ENCODE results near the gene TMC3.

The TMC3 gene

DNA sequence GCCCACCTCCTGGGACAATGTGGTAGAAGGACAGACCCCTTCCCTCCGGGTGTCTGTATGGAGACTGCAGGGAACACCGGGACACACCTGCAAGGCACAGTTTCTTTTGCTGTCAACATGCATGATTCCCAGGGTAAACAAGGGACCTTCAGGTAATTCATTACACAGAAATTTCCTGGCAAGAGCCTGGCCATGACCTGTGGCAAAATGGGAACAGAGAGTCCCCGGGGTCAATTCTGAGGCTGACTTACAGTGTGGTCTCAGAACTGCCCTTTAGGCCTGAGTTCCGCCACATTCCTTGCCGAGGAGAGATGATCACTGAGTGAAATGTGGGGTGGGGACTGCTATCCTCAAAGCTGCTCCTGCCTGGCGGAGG lies 56.4 kb downstream of the TMC3 start:
- DNase-seq: no peak

DNA sequence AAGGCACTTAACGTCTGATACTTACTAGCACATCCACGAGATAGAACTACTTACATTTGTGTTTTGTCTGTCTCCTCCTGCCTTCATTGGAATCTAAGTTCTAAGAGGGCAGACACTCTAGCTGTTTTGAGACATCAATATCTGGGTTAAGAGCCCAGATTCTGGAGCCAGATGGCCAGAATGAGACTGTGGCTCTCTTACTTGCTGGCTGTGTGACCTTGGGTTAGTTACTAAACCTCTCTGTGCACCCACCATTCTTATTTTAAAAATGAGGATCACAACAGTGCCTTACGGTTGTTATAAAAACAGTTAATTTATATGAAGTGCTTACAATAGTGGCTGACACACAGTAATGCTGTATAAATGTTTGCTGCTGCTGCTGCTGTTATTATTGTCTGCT lies 57.7 kb downstream of the TMC3 start:
- no peak for DNase-seq

DNA sequence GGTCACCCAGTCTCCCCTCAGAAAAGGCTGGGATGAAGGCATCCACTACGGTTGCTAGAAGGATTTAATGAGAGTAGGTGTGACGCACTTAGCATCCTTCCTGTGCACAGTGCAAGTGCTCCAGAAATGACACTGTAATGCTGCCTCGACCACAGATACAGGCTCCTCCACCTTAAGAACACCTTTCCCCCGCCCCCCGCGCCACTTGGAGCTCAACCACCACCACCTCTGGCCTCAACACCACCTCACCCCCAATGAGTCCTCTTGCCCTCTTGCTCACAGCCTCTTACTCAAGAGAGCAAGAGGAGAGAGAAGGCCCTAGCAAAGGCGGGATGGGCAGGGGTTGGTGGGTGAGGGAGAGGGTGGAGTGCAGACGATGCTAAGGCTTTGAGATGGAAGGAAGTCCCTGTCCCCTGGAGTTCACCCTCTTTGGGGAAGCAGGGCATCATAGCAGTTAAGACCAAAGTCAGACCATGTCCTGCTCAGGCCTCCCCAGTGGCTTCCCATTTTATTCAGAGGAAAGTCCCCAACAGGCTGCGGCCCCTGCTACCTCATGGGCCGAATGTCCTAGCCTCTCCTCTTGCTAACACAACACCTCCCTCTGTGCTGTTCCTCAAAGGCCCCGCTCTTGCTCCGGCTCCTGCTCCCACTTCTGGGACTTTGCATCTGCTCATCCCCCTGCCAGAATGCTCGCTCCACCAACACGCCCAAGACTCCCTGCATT lies 58.4 kb downstream of the TMC3 start:
- DNase-seq: no peak

DNA sequence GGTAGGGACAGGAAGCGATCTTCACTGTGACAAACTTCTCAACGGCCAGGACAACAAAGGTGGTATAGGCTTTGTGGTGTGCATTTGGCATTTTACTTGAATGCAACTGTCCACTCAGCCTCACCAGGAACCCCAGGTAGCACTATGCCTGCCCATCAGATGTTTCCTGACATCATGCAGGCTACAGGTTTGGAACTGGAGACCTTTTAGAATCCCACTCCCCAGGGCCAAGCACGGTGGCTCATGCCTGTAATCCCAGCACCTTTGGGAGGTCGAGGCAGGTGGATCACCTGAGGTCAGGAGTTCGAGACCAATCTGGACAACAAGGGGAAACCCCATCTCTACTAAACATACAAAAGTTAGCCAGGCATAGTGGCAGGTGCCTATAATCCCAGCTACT lies 59.6 kb downstream of the TMC3 start:
- DNase-seq: no peak

DNA sequence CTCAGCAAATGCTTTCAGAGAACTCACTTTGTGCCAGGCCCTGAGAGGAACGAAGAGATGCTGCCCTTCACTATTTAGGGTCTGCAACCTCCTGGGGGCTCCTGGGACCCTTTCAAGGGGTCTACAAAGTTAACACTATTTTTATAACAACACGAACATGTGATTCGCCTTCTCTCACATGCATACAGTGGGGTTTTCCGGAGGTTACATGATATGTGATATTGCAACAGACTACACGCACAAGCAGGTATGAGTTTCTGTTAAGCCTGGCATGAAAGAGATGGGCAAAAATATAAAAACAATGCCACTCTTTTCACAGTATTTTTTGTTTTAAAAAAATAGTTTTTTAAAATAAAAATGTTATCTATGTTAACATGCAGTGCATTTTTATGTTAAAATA lies 60.3 kb downstream of the TMC3 start:
- no peak for DNase-seq

DNA sequence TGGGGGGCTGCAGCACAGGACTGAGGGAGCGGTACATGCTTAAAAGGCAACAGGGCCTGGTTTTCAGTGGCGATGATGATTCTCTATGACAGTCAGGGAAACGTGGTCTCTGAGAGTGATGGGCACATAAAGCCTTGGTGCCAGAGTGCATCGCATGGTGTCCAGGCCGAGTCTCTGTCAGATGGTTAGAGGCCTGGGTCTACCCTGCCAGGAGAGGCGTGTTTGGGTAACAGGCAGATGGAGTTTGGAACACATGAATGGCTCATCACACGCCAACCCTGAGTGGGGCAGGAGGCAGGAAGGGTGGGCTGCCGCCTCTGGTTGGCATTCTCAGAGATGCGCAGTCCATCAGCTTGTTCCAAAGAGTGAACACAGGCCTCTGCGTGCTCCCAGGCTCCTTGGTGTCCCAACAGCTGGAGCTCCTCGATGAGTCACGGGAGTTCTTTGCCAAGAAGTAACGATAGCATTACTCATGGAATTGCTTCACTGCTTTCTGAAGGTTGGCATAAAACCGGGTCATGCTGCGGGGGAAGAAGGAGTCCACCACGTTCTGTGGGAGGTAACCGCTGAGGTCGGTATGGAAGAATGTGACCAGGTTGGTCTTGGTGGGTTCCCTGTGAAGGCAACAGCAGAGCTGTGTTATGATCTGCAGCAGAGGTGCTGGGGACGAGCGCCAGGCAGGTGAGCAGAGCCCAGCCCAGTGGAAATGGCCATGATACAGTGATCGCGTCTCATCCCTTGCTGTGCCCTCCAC lies 61.0 kb downstream of the TMC3 start:
- no peak for DNase-seq

DNA sequence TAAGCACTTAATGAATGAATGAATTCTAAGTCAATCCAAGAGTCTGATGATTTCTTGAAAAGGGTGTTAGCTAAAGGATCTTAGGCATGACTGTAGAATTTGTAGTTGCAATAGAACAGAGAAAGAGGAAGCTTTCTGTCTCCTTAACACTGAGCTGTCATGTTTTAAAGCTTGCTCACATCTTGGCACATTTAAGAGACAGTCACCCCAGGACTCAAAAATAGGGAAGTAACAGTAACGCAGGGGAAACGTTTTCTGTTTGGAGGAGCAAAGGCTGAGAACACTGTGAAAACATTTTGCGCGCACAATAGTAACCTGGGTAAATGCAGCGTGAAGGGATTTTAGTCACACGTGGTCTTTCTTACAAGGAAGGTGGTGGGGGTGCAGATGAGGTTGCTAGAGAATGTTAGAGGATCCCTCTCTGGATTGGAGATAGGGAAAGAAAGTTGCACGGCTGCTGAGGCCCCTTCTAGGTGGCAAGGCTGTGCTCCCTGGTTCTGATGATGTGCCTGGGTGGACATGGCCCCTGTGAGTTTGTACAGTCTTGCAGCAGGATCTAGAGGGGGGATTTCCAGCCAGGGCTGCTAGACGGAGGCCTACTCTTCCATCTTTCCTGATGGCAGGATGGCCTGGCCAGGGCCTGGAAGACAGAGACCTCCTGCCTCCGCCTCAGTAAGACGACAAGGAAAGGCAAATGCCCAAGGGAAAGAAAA lies 62.1 kb downstream of the TMC3 start:
- DNase-seq: peak; percentile 18

DNA sequence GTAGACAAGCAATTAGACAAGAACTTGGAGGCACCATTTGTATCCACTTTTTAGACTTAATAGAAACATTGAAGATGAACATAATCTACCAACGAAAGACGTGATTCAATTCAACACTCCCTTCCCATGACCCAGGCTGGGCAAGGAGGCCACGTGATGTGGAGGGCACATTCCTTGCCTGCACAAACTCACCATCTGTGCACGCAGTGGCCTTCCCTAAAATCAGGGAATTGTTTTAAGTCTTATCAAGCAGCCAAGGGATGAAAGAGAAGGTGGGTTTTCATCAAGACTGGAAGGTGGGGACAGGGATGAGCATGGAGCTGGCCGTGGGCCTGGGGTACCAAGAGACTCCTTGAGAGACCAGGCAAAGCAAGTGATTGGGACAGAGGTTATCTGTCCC lies 63.5 kb downstream of the TMC3 start:
- no peak for DNase-seq

DNA sequence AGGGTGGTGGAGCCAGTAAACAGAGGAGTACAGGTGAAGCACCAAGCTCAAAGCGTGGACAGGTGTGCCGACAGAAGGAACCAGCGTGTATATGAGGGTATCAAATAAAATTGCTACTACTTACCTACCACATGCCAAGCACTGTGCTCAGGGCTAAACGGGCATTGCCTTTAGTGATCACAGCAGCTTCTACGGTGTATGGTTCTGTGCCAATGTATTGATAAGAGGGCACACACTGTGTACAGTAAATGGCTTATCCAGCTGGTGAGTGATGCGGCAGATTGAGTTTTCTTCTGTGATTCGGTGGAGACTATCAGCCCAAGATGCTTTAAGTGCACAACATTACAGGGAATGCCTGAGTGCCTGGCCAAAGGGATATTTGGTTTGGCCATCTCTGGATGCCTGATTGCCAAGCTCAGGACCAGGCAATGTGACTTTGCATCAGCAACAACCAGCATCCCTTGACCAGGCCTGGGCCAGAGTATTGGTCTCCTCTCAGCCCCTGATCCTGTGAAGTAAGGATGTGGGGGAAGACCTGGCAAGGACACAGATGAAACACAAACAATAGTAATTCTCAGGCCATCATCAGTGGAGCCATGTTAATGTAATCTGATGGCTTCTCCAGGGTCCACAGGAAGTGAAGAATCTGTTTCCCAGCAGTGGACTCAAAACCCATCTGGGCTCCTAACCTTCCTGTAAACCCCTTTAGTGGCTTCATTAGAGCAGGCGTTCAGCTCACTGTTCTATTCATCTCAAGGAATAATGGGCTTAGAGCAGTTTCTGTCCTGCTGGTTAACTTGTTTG lies 64.2 kb downstream of the TMC3 start:
- DNase-seq: no peak

DNA sequence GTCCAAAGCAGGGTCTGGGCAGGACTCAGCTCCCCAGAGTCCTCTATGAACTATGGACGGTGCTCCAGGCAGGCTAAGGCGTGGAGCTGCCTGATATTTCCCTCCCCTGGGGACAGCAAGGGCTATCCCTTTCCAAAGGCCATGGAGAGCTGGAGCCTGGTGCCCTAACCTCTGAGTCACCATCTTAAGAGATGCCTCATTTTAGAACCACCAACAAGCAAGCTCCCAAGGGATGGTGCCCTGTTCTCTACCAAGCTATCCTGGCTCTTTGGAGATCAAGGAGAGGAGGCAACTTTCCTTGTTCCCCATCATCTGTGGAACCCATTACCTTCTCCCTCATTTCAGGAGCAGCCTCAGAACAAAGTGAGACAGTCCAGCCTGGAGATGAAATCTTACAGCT lies 65.8 kb downstream of the TMC3 start:
- no peak for DNase-seq

DNA sequence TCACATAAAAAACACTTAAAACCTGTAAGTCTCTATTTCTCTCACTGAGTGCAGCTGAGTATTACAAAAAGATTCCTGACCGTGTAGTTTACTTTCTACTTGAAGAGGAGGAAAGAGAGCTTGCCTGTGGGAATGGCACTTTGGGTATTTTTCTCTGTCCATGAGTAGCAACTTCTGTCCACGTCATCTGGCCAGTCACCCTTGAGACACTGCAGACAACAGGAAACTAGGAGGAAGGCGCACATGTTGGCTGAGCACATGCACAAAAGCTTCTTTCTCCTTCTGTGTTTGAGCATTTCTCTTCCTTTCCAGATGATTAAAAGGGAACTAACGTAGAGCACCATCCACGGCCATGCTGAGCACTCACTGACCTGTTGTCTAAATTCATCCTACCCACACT lies 69.8 kb downstream of the TMC3 start:
- DNase-seq: peak; percentile 27

DNA sequence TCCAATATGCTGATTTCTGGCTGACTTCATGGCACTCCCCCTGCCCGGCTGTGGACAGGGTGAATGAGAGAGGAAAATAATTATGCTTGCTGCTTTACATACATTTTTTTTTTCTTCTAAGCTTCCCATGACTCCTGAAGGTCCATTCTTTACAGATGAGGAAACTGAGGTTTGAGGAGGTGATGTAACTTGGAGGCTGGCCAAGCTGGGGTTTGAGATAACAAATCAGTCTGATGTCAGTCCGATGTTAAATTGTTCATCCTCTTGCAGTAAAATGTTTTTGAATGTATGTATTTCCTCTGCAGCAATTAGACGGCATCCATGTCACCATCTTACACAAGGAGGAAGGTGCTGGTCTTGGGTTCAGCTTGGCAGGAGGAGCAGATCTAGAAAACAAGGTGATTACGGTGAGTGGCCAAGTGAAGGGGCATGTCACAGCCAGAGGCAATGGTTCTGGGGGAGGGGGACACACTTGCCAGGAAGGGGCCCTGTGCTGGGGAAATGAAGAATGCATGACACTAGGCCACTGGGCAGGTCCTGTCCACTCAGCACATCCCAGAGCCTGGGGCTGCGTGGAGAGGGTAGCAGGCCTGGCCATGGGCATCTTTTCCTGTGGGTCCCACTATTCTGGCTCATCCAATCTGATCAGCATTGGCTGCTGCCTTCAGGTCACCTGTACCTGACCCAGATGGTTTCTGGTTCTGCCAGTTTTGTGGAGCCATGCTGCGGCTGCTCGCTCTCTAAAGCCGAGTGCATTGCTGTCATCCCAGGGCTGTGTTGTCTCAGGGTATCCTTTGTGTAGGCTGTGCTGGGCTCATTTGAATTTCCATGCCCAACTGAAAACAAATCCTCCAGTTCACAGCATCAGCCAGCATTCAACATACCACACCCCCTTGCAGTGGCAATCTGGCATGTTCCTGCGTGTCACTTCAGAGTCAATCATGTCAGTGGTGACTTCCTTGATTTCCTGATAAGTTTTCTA lies 70.5 kb downstream of the TMC3 start:
- DNase-seq: peak; percentile 13

DNA sequence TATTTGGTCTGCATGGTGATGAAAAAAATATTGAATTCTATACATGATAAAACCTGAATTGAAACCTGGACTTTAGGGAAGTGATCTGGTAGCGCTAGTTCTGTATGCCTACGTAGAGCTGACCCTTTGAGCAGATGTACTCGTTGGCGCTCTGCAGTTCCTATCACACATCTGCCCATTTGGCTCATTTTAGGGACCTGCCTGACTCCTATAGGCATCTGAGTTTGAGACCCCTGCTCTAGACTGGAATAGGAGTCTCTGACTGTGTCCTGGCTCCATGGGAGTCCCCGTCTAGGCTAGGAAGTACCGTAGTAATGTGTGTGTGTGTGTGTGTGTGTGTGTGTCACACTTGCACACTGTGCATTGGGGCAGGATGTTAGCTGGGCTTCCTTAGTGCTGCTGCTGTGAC lies 71.3 kb downstream of the TMC3 start:
- no peak for DNase-seq

DNA sequence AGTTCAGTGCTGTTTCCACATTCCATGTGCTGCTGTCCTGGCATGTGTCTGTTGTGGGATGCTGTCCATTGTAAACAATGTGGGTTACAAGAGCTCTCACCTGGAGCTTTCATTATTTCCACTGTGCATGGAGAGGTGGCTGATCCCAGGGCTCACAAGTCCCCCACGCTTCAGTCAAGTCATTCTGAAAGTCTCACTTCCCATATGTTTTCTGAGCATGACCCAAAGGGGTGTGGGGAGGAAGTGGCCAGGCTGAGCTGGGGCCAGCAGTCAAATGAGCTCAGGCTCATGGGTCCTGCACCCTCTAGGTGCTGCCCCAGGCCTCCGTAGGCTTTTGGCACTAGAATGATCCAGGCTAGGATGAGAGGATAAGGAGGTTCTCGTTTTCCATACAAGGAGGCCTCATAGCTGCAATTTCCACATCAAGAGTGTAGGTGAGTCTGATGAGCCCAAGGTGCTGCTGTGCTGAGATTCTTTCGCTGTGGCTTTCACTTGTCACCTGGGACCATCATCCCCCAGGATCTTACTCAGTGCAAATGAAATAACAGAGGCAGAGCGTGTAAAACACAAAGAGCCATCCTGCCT lies 72.1 kb downstream of the TMC3 start:
- DNase-seq: peak; percentile 27

DNA sequence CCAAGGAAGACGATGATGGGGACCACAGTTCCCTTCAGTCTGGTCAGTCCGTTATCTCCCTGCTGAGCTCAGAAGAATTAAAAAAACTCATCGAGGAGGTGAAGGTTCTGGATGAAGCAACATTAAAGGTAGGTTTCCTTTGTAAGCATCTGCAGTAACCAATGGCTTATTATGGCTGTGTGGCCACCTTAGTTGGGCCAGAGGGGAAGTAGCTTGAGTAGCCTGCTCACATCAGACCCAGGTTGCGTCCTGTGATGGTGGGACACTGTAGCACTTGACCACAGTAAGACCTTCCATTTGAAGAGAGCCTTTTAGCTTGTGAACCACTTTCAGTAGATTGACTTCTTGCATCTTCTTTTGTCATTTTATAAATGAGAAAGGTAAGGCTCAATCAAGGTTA lies 72.6 kb downstream of the TMC3 start:
- no peak for DNase-seq

DNA sequence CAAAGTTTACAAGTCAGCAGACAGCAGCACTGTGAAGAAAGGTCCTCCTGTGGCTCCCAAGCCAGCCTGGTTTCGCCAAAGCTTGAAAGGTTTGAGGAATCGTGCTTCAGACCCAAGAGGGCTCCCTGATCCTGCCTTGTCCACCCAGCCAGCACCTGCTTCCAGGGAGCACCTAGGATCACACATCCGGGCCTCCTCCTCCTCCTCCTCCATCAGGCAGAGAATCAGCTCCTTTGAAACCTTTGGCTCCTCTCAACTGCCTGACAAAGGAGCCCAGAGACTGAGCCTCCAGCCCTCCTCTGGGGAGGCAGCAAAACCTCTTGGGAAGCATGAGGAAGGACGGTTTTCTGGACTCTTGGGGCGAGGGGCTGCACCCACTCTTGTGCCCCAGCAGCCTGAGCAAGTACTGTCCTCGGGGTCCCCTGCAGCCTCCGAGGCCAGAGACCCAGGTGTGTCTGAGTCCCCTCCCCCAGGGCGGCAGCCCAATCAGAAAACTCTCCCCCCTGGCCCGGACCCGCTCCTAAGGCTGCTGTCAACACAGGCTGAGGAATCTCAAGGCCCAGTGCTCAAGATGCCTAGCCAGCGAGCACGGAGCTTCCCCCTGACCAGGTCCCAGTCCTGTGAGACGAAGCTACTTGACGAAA lies 74.3 kb downstream of the TMC3 start:
- DNase-seq: no peak

DNA sequence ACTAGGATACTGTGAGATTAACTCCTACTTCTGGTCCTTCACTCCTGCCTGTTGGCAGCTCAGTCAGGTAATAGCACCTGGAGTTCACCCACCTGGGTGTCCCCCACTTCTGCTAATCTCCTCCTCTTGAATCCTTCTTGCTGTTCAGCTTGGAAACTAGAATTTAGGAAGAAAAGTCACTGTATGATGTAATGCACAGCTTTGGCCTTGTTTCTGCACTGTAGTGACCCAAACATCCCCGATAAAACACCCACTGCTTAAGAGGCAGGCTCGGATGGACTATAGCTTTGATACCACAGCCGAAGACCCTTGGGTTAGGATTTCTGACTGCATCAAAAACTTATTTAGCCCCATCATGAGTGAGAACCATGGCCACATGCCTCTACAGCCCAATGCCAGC lies 74.9 kb downstream of the TMC3 start:
- DNase-seq: no peak

DNA sequence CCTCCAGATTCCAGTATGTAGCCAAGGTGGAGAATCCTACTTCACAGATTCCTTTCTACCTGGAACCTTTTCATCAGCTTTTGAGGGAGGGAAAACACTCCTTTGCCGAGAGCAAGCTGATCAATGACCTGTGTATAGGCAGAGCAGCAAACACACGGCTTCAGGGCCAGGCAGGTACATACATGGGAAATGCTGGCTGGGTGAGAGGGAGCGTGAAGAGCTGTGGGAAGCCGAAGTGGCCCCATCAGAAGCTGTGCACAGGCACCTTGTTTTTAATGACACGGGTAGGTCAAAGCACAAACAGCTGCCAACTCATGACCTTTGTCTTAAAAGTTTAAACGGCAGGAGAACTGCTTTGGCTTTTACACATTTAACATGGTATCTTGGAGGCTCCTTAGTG lies 75.4 kb downstream of the TMC3 start:
- no peak for DNase-seq

DNA sequence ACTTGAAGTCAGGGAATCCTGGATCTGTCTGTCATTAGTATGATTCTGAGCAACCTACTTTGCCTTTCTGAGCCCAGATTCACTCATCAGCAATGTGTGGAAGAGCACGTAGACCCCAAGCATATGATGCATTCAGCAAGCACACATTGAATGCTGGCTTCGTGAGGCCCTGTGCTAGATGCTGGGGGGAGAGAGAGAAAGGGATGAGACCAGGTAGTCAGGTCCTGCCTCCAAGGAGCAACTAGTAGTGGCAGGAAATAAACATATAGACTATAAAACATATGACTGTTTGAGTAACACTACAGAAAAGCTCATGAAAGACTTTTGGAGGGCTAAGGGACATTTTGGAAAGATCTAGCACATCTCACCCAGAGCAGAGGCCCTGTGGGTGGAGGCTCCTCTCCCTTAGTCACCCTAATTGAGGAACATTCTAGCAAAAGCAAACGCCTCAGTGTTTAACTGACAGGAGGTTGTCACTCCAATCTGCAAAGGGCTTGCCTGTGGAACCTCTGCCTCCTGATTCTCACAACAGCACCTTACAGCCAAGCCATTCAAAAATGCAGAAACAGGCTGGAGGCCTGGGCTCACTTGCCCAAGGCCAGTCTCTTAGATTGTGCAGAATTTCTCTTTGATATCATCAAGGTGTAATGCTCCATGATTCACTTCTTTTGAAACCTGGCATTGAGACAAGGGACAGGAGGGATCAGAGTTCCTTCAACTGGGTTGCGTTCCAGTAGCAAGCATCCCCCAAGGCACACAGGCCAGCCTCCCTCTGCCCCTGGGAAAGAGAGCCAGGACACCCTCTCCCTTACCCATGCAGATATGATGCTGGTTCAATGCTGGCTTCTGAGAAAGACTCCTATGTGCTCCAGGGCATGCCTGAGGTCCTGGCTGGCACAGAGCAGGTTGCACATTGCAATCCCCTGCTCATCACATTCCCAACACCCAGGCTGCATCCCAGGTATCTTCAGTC lies 76.1 kb downstream of the TMC3 start:
- no peak for DNase-seq

DNA sequence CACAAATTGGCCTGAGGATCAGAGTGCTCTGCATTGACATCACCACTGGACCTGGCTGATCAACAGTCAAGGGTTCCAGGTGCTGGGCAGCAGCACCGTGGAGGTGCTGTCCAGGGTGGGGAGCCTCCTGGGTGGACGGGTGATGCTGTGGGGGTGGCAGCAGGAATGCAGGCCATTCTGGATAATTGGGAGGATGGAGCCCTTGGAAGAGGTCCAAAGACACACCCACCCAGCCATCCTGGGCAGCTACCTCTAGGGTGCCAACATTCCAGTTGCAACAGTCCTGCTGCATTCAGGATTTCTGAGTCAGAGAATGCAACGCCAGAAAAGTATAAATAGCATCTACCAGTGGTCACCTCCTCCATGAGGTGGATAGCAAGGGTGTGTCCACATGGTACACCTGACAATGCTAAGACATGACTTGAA lies 76.9 kb downstream of the TMC3 start:
- DNase-seq: no peak
